GM12875 (cell line): ENCODE results near the gene TYMP.
A peak's percentile ranks its signal among the peaks of the same experiment; 100 is the strongest.

Source experiments
- H3K4me3 ChIP-seq: one replicate; pipeline ENCODE4 v1.5.1; 2011; ENCODE audit warnings: low read depth, low read length, control low read depth
- CTCF ChIP-seq: IDR thresholded peaks from 2 replicates; pipeline ENCODE4 v1.5.1; 2011; ENCODE audit warnings: low read depth, mild to moderate bottlenecking, control low read depth, inconsistent platforms, low read length, moderate library complexity, borderline replicate concordance; ENCODE audit not compliant: insufficient read depth

The TYMP gene

GRCh38 chr22:50530580-50530876, 716 bp upstream of the TYMP start:
- no peak for TF ChIP-seq CTCF
- H3K4me3 ChIP-seq, result peak overlapping the region; percentile 82

- TF ChIP-seq CTCF, result no peak
- H3K4me3 ChIP-seq, result peak overlapping the region; percentile 82
These were observed 356 bp downstream of the TYMP start for GRCh38 chr22:50529416-50529896.

GRCh38 chr22:50528682-50529415, 963 bp downstream of the TYMP start:
- TF ChIP-seq CTCF, result no peak
- peak overlapping the region; percentile 82 for H3K4me3 ChIP-seq

- no peak for TF ChIP-seq CTCF
- H3K4me3 ChIP-seq, result no peak overlapping the region
These were observed 1.7 kb downstream of the TYMP start for GRCh38 chr22:50527921-50528681.

- H3K4me3 ChIP-seq, result peak overlapping the region; percentile 89
- no peak for TF ChIP-seq CTCF
These were observed 2.7 kb downstream of the TYMP start for GRCh38 chr22:50526834-50527801.

GRCh38 chr22:50526108-50526833, 3.5 kb downstream of the TYMP start:
- H3K4me3 ChIP-seq, result peak overlapping the region; percentile 89
- TF ChIP-seq CTCF, result peak; percentile 86
